ENCODE results near the gene PRKCB. TPM values are rescaled to one million over a fixed set of nuclear protein-coding genes. Genes with fewer than 3 reads are reported as not detected.

Gene PRKCB
- total RNA-seq, 1 experiment from 2014 or later: 0.89 TPM

- Histone ChIP-seq H3K4me3 (replicated peaks in 1 of 2; ENCODE audit: low read depth in 1 of 2, low read length in 2 of 2) (no peak overlapping the region), H3K4me1 (ENCODE audit: control insufficient read depth in 1 of 2, insufficient read depth in 2 of 2, low read length in 2 of 2) (no peaks in the 10 kb centered on the region), H2AFZ (ENCODE audit: low read depth, low read length, poor library complexity, severe bottlenecking) (no peak overlapping the region), H3K79me2 (ENCODE audit: insufficient read depth, low read length) (no peaks in the 10 kb centered on the region), H3K27ac (ENCODE audit: low read depth, low read length) (no peak overlapping the region), H3K9me3 (ENCODE audit: control insufficient read depth in 1 of 2, insufficient read depth in 1 of 2, low read depth in 1 of 2, low read length in 2 of 2) (no peaks in the 10 kb centered on the region), H3K36me3 (ENCODE audit: control insufficient read depth in 1 of 2, insufficient read depth in 2 of 2, low read length in 2 of 2) (no peaks in the 10 kb centered on the region), H3K9me2 (ENCODE audit: insufficient read depth) (no peaks in the 10 kb centered on the region), H3K4me2 (ENCODE audit: low read length) (no peak overlapping the region), H4K20me1 (ENCODE audit: insufficient read depth) (no peaks in the 10 kb centered on the region), H3K9ac (ENCODE audit: low read length) (no peak overlapping the region), H3K27me3 (ENCODE audit: insufficient read depth, low read length) (peaks cover 57% of the 10 kb centered on the region)
- RAD21 ChIA-PET (ENCODE audit: low non-redundant PET in 1 of 2, low total read pairs in 2 of 2, uncharacterized antibody in 2 of 2, unreplicated experiment in 2 of 2): no interaction called here
- BruUV-seq (replicated peaks): no TSS peak
- intact Hi-C loops (cut with micrococcal nuclease): no loop called here
- DNase-seq (ENCODE audit: low read depth, low spot score): no peak
- ATAC-seq: no peak
- TF ChIP-seq FOSL1 (IDR thresholded peaks at IDR 0.05; ENCODE audit: low read depth): no peak
- no peak for TF ChIP-seq JUND (IDR thresholded peaks at IDR 0.05)
- TF ChIP-seq RAD21 (IDR thresholded peaks at IDR 0.05; ENCODE audit: low read depth): no peak
- TF ChIP-seq MAX (IDR thresholded peaks at IDR 0.05): no peak
- no peak for TF ChIP-seq CEBPB (IDR thresholded peaks at IDR 0.05; ENCODE audit: low read depth)
- no peak for TF ChIP-seq ZNF274 (IDR thresholded peaks at IDR 0.05; ENCODE audit: low read depth, low read length)
- TF ChIP-seq POLR2AphosphoS5 (IDR thresholded peaks at IDR 0.05; ENCODE audit: low read depth, low read length): no peak
- no peak for TF ChIP-seq TCF7L2 (IDR thresholded peaks at IDR 0.05; ENCODE audit: borderline replicate concordance, extremely low read depth, insufficient read depth, insufficient read length)
- TF ChIP-seq ELF1 (IDR thresholded peaks at IDR 0.05; ENCODE audit: borderline replicate concordance, low read depth): no peak
- TF ChIP-seq SIN3A (IDR thresholded peaks at IDR 0.05; ENCODE audit: low read depth): no peak
- no peak for TF ChIP-seq ZFX (IDR thresholded peaks at IDR 0.05)
- CTCF ChIA-PET: no interaction called here
- POLR2A ChIA-PET: no interaction called here
Measured at GRCh38 chr16:23948949-23949411, 113.2 kb downstream of the PRKCB start.

GRCh38 chr16:23949630-23950290, 114.0 kb downstream of the PRKCB start:
- Histone ChIP-seq H3K4me1 (ENCODE audit: control insufficient read depth in 1 of 2, insufficient read depth in 2 of 2, low read length in 2 of 2) (no peaks in the 10 kb centered on the region), H4K20me1 (ENCODE audit: insufficient read depth) (no peaks in the 10 kb centered on the region), H3K27ac (ENCODE audit: low read depth, low read length) (no peak overlapping the region), H3K9me3 (ENCODE audit: control insufficient read depth in 1 of 2, insufficient read depth in 1 of 2, low read depth in 1 of 2, low read length in 2 of 2) (no peaks in the 10 kb centered on the region), H3K9ac (ENCODE audit: low read length) (no peak overlapping the region), H3K4me2 (ENCODE audit: low read length) (no peak overlapping the region), H3K79me2 (ENCODE audit: insufficient read depth, low read length) (no peaks in the 10 kb centered on the region), H2AFZ (ENCODE audit: low read depth, low read length, poor library complexity, severe bottlenecking) (no peak overlapping the region), H3K4me3 (replicated peaks in 1 of 2; ENCODE audit: low read depth in 1 of 2, low read length in 2 of 2) (no peak overlapping the region), H3K27me3 (ENCODE audit: insufficient read depth, low read length) (peaks cover 62% of the 10 kb centered on the region), H3K9me2 (ENCODE audit: insufficient read depth) (no peaks in the 10 kb centered on the region), H3K36me3 (ENCODE audit: control insufficient read depth in 1 of 2, insufficient read depth in 2 of 2, low read length in 2 of 2) (no peaks in the 10 kb centered on the region)
- ATAC-seq: no peak
- ChIA-PET RAD21 (ENCODE audit: low non-redundant PET in 1 of 2, low total read pairs in 2 of 2, uncharacterized antibody in 2 of 2, unreplicated experiment in 2 of 2) (no interaction called here), POLR2A (no interaction called here), CTCF (no interaction called here)
- no peak for DNase-seq (ENCODE audit: low read depth, low spot score)
- no TSS peak for BruUV-seq (replicated peaks)
- intact Hi-C loops (cut with micrococcal nuclease): no loop called here
- TF ChIP-seq ATF3 (IDR thresholded peaks at IDR 0.05) (no peak), CBX3 (IDR thresholded peaks at IDR 0.05; ENCODE audit: low read depth) (no peak), POLR2A (IDR thresholded peaks at IDR 0.05; ENCODE audit: borderline replicate concordance, extremely low read depth, insufficient read depth, insufficient read length) (no peak), ELF1 (IDR thresholded peaks at IDR 0.05; ENCODE audit: borderline replicate concordance, low read depth) (no peak), FOSL1 (IDR thresholded peaks at IDR 0.05; ENCODE audit: low read depth) (no peak), EGR1 (IDR thresholded peaks at IDR 0.05; ENCODE audit: low read depth) (no peak), ZBTB33 (IDR thresholded peaks at IDR 0.05; ENCODE audit: extremely low read depth, insufficient replicate concordance, low read length) (no peak), SRF (IDR thresholded peaks at IDR 0.05; ENCODE audit: low read depth) (no peak)

All from HCT116 (cell line).